Omental fat pad (tissue), 4 donors: Measurements from ENCODE around the gene ZMIZ1. TPM values are rescaled to one million over a fixed set of nuclear protein-coding genes. Genes with fewer than 3 reads are reported as not detected.

Experiments
- ATAC-seq: fragments of 150-250 bp; one replicate; pipeline ENCODE4 v1.9.1; 2016; ENCODE audit warnings: mild to moderate bottlenecking, moderate library complexity; ENCODE audit not compliant: low FRiP score
- DNase-seq: peaks from one replicate; pipeline ENCODE4 v3.0.0-alpha.2; 2019; ENCODE audit warnings: low spot score
- total RNA-seq, 4 donors: library from RNA; depleted of rRNA; stranded (reverse); fragments of >200 nt; gene quantifications; one replicate each; pipeline ENCODE4 v1.1.0, GENCODE V29; 2016
- TF ChIP-seq, protein P1 (sequence below), 3 donors: fragments of 450-650 bp; IDR thresholded peaks; one replicate each; pipeline ENCODE4 v1.5.1; 2016 to 2017; ENCODE audit warnings: antibody characterized with exemption in 3 of 3, mild to moderate bottlenecking in 3 of 3, moderate library complexity in 2 of 3

ZMIZ1 gene
- total RNA-seq, 4 donors from 2014 or later: 24.2 to 64.8 (median 43.1) TPM

DNA sequence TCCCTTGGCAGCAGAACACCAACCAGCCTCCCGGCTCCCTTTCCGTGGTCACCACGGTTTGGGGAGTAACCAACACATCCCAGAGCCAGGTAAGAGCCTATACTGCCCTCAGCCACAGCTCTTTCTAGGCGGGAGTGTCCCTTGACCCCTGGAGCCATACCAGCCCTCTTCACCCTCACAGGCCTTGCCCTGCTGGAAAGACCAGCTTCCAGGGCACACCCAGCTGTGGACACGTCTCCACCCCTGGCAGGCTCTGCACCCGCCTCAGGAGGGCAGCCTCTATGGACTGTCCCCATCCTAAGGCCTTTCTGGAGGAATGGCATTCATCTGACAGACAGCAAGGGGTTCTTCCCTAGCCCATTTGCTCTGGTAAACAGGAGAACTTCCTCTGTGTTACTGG, 221.0 kb downstream of the ZMIZ1 start:
- ATAC-seq (no peak), DNase-seq (no peak)
- TF ChIP-seq, protein P1, sequence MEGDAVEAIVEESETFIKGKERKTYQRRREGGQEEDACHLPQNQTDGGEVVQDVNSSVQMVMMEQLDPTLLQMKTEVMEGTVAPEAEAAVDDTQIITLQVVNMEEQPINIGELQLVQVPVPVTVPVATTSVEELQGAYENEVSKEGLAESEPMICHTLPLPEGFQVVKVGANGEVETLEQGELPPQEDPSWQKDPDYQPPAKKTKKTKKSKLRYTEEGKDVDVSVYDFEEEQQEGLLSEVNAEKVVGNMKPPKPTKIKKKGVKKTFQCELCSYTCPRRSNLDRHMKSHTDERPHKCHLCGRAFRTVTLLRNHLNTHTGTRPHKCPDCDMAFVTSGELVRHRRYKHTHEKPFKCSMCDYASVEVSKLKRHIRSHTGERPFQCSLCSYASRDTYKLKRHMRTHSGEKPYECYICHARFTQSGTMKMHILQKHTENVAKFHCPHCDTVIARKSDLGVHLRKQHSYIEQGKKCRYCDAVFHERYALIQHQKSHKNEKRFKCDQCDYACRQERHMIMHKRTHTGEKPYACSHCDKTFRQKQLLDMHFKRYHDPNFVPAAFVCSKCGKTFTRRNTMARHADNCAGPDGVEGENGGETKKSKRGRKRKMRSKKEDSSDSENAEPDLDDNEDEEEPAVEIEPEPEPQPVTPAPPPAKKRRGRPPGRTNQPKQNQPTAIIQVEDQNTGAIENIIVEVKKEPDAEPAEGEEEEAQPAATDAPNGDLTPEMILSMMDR (IDR thresholded peaks at IDR 0.05): no peak

DNA sequence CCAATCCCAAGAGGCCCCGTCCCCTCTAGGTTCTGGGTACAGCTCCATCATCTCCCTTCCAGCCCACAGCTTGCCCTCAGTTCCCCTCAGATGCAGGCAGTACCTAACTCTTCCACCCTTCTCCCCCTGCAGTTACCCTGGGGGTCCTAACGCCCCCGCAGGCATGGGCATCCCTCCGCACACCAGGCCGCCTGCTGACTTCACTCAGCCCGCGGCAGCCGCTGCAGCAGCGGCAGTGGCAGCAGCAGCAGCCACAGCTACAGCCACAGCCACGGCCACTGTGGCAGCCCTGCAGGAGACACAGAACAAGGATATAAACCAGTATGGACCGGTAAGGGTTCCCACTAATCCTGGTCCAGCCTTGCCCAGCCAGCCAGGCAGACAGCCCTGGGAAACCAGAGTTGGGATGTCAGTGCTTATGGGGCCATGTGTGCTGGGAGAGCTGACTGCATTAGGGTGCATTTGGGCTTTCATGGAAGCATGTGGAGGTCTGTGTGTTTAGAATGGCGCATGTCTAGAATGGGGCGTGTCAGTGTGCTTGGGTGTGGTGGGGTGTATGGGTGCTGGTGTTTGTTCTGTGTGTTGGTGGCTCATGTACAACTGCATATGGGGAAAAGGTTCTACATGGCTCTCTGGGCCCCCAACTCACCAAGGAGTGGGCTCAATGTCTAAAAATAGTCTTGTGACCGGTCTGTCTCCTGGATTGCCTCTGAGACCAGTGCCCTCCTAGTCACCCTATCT, 223.4 kb downstream of the ZMIZ1 start:
- TF ChIP-seq, protein P1 (IDR thresholded peaks at IDR 0.05): no peak
- no peak for ATAC-seq
- no peak for DNase-seq

DNA sequence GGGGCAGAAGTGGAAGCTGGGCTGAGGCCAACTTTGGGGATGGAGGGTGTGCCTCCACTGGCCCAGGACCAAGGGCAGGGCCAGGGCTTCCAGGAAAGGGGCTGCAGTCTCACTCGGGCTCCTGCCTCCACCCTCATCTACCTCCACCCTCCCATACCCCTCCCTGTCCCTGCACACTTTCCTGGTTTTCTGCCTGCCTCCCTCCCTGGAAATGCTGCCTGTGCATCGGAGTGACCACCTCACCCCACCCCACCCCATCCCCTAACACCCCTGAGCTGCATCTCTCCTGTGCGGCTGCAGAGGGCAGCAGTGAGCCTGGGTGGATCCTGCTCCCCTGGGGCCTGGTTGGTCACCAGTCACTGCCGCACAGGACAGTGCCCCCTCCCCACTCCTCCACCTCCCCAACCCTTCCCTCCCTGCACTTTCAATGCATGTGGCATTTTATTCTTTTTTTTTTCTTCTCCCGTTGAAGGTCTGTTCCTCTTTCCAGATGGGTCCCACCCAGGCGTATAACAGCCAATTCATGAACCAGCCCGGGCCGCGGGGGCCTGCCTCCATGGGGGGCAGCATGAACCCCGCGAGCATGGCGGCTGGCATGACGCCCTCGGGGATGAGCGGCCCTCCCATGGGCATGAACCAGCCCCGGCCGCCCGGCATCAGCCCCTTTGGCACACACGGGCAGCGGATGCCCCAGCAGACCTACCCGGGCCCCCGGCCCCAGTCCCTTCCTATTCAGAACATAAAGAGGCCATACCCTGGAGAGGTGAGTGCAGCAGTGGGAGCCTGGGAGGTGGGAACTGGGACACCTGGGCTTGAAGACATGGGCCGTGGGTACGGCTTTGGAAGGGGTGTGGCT, 224.4 kb downstream of the ZMIZ1 start:
- TF ChIP-seq, protein P1 (IDR thresholded peaks at IDR 0.05): no peak
- ATAC-seq (no peak), DNase-seq (no peak)

- DNase-seq (no peak), ATAC-seq (no peak)
- TF ChIP-seq, protein P1 (IDR thresholded peaks at IDR 0.05): no peak
Observed at GRCh38 chr10:79293841-79294581, 225.2 kb downstream of the ZMIZ1 start.

DNA sequence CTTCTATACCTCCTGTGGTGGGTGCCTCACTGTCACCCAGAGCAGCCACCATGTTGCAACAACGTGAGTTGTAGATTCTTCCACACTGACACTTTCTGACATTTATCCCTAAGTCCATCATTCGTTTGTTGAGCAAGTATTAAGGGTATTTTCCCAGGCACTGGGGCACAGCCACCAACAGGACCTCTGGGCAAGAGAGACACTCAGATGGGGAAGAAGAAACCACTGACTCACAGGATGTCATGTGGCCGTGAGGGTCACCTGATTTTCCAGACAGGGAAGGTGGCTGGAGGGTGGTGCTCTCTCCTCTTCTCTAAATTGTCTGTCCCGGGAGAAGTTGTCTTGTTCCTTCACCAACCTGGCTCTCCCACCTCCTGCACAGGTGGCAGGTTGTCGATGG, 226.8 kb downstream of the ZMIZ1 start:
- no peak for ATAC-seq
- TF ChIP-seq, protein P1 (IDR thresholded peaks at IDR 0.05): no peak
- DNase-seq: no peak

GRCh38 chr10:79296431-79296830, 227.7 kb downstream of the ZMIZ1 start:
- DNase-seq (no peak), ATAC-seq (no peak)
- TF ChIP-seq, protein P1 (IDR thresholded peaks at IDR 0.05): no peak
